H9 (cell line): ENCODE results near the gene SYNGAP1. TPM values are rescaled to one million over a fixed set of nuclear protein-coding genes. Genes with fewer than 3 reads are reported as not detected.
A peak's percentile ranks its signal among the peaks of the same experiment; 100 is the strongest.

Source experiments
- DNase-seq: peaks from one replicate; pipeline ENCODE4 v3.0.0-alpha.2; 2017
- H2AFZ ChIP-seq: one replicate; pipeline ENCODE4 v1.6.1; 2013; ENCODE audit warnings: mild to moderate bottlenecking, low read length, control low read depth, moderate library complexity
- H2AK5ac ChIP-seq: 2 replicates; pipeline ENCODE4 v1.6.1; 2013; ENCODE audit warnings: low read length, control low read depth, mixed read lengths; ENCODE audit not compliant: insufficient read length
- H2BK120ac ChIP-seq: one replicate; pipeline ENCODE4 v1.6.1; 2013; ENCODE audit warnings: low read depth, mild to moderate bottlenecking, low read length, control low read depth, inconsistent platforms; ENCODE audit not compliant: poor library complexity, severe bottlenecking
- H2BK12ac ChIP-seq: 2 replicates; pipeline ENCODE4 v1.6.1; 2013; ENCODE audit warnings: low read length, control low read depth, mixed read lengths, low read depth; ENCODE audit not compliant: insufficient read length
- H2BK15ac ChIP-seq: 2 replicates; pipeline ENCODE4 v1.6.1; 2013; ENCODE audit warnings: low read depth, low read length, control low read depth
- H2BK20ac ChIP-seq: one replicate; pipeline ENCODE4 v1.6.1; 2013; ENCODE audit warnings: low read depth, mild to moderate bottlenecking, low read length, control low read depth, inconsistent platforms; ENCODE audit not compliant: poor library complexity, severe bottlenecking
- H2BK5ac ChIP-seq: 2 replicates; pipeline ENCODE4 v1.6.1; 2013; ENCODE audit warnings: low read length, control low read depth, mixed read lengths; ENCODE audit not compliant: insufficient read length
- H3K14ac ChIP-seq: 2 replicates; pipeline ENCODE4 v1.6.1; 2013; ENCODE audit warnings: low read length, control low read depth; ENCODE audit not compliant: insufficient read depth
- H3K18ac ChIP-seq: 2 replicates; pipeline ENCODE4 v1.6.1; 2013; ENCODE audit warnings: low read depth, mild to moderate bottlenecking, mixed read lengths, low read length, control low read depth; ENCODE audit not compliant: insufficient read length
- H3K23ac ChIP-seq: 2 replicates; pipeline ENCODE4 v1.6.1; 2013; ENCODE audit warnings: low read length, control low read depth, mixed read lengths, low read depth; ENCODE audit not compliant: insufficient read length
- H3K23me2 ChIP-seq: 2 replicates; pipeline ENCODE4 v1.6.1; 2013; ENCODE audit warnings: low read depth, mild to moderate bottlenecking, mixed read lengths, low read length, control low read depth; ENCODE audit not compliant: insufficient read length, poor library complexity, severe bottlenecking
- H3K27ac ChIP-seq: 2 replicates; pipeline ENCODE4 v1.5.1; 2013; ENCODE audit warnings: low read length, control low read depth, mixed read lengths, low read depth; ENCODE audit not compliant: insufficient read length
- H3K27me3 ChIP-seq: 2 replicates; pipeline ENCODE4 v1.6.1; 2013; ENCODE audit warnings: low read length, control low read depth, inconsistent platforms; ENCODE audit not compliant: insufficient read depth
- H3K4ac ChIP-seq: 2 replicates; pipeline ENCODE4 v1.6.1; 2013; ENCODE audit warnings: low read depth, mild to moderate bottlenecking, control low read depth, inconsistent platforms, low read length, moderate library complexity
- H3K4me1 ChIP-seq: 2 replicates; pipeline ENCODE4 v1.6.1; 2013; ENCODE audit warnings: low read length, control low read depth, inconsistent platforms; ENCODE audit not compliant: insufficient read depth
- H3K4me2 ChIP-seq: 2 replicates; pipeline ENCODE4 v1.6.1; 2013; ENCODE audit warnings: low read length, control low read depth, mixed read lengths; ENCODE audit not compliant: insufficient read length, insufficient read depth
- H3K56ac ChIP-seq: 2 replicates; pipeline ENCODE4 v1.6.1; 2013; ENCODE audit warnings: low read depth, mild to moderate bottlenecking, mixed read lengths, low read length, control low read depth; ENCODE audit not compliant: insufficient read length
- H3K79me1 ChIP-seq: 2 replicates; pipeline ENCODE4 v1.6.1; 2013; ENCODE audit warnings: low read depth, mild to moderate bottlenecking, moderate library complexity, low read length, control low read depth, inconsistent platforms; ENCODE audit not compliant: insufficient read depth, poor library complexity, severe bottlenecking
- H3K79me2 ChIP-seq: 2 replicates; pipeline ENCODE4 v1.6.1; 2013; ENCODE audit warnings: low read length, control low read depth, inconsistent platforms; ENCODE audit not compliant: insufficient read depth
- H3K9ac ChIP-seq: 2 replicates; pipeline ENCODE4 v1.6.1; 2013; ENCODE audit warnings: low read length, control low read depth, mixed read lengths; ENCODE audit not compliant: insufficient read length; ENCODE audit errors: extremely low read depth
- H3K9me3 ChIP-seq: one replicate; pipeline ENCODE4 v1.6.1; 2013; ENCODE audit warnings: low read depth, low read length, inconsistent platforms; ENCODE audit not compliant: control insufficient read depth
- H3T11ph ChIP-seq: one replicate; pipeline ENCODE4 v1.6.1; 2013; ENCODE audit warnings: mild to moderate bottlenecking, low read length, control low read depth, inconsistent platforms
- H4K20me1 ChIP-seq: one replicate; pipeline ENCODE4 v1.6.1; 2013; ENCODE audit not compliant: control insufficient read depth, insufficient read length, insufficient read depth
- H4K5ac ChIP-seq: 2 replicates; pipeline ENCODE4 v1.6.1; 2013; ENCODE audit warnings: low read depth, mild to moderate bottlenecking, mixed read lengths, low read length, control low read depth; ENCODE audit not compliant: insufficient read length
- H4K8ac ChIP-seq: replicated peaks from 2 replicates; pipeline ENCODE4 v1.6.1; 2013; ENCODE audit warnings: low read length, control low read depth, mixed read lengths, low read depth; ENCODE audit not compliant: insufficient read length
- H4K91ac ChIP-seq: 2 replicates; pipeline ENCODE4 v1.6.1; 2013; ENCODE audit warnings: low read depth, mild to moderate bottlenecking, moderate library complexity, mixed read lengths, low read length, control low read depth; ENCODE audit not compliant: insufficient read length
- H3K27ac Mint-ChIP-seq, 3 experiments: 2 replicates in 2 of 3; 3 replicates in 1 of 3; pipeline ENCODE4 v1.8.0; 2020 to 2021; ENCODE audit warnings: mixed read lengths in 3 of 3, mild to moderate bottlenecking in 1 of 3, moderate library complexity in 1 of 3
- H3K27me3 Mint-ChIP-seq: 2 replicates; pipeline ENCODE4 v1.8.0; 2021; ENCODE audit warnings: low read depth, mild to moderate bottlenecking, moderate library complexity, mixed read lengths
- H3K36me3 Mint-ChIP-seq, 3 experiments: 2 replicates in 2 of 3; 3 replicates in 1 of 3; pipeline ENCODE4 v1.8.0; 2020 to 2021; ENCODE audit warnings: low read depth in 3 of 3, mixed read lengths in 3 of 3; ENCODE audit not compliant: insufficient read depth in 1 of 3
- H3K4me1 Mint-ChIP-seq, 2 experiments: 2 replicates each; pipeline ENCODE4 v1.8.0; 2020; ENCODE audit warnings: mixed read lengths in 2 of 2
- H3K4me3 Mint-ChIP-seq, 2 experiments: 2 replicates in 1 of 2; 3 replicates in 1 of 2; pipeline ENCODE4 v1.8.0; 2020 to 2021; ENCODE audit warnings: mild to moderate bottlenecking in 2 of 2, mixed read lengths in 2 of 2, moderate library complexity in 1 of 2
- H3K9me3 Mint-ChIP-seq, 2 experiments: 2 replicates in 1 of 2; 3 replicates in 1 of 2; pipeline ENCODE4 v1.8.0; 2020; ENCODE audit warnings: mild to moderate bottlenecking in 2 of 2, mixed read lengths in 2 of 2, moderate library complexity in 1 of 2
- WGBS: extraction: QIAGEN DNeasy Blood & Tissue Kit; methylation state at CpG from one replicate; pipeline ENCODE4 v1.1.7; 2013; ENCODE audit warnings: missing lambda C conversion rate, low lambda C conversion rate, mixed read lengths; ENCODE audit not compliant: insufficient read length; ENCODE audit errors: extremely low coverage; 5-methylcytosine and 5-hydroxymethylcytosine counted together
- total RNA-seq: library from RNA; stranded (reverse); gene quantifications from 2 replicates; pipeline ENCODE4 v1.2.1, GENCODE V29; 2021
- TF ChIP-seq, protein P1 (sequence below): fragments of 200-600 bp; sonication (generic); conservative IDR thresholded peaks from 3 replicates; pipeline ENCODE4 v1.8.0; 2021; ENCODE audit warnings: antibody characterized with exemption, mild to moderate bottlenecking

Gene SYNGAP1
- total RNA-seq, 1 experiment from 2014 or later = 121 TPM

DNA sequence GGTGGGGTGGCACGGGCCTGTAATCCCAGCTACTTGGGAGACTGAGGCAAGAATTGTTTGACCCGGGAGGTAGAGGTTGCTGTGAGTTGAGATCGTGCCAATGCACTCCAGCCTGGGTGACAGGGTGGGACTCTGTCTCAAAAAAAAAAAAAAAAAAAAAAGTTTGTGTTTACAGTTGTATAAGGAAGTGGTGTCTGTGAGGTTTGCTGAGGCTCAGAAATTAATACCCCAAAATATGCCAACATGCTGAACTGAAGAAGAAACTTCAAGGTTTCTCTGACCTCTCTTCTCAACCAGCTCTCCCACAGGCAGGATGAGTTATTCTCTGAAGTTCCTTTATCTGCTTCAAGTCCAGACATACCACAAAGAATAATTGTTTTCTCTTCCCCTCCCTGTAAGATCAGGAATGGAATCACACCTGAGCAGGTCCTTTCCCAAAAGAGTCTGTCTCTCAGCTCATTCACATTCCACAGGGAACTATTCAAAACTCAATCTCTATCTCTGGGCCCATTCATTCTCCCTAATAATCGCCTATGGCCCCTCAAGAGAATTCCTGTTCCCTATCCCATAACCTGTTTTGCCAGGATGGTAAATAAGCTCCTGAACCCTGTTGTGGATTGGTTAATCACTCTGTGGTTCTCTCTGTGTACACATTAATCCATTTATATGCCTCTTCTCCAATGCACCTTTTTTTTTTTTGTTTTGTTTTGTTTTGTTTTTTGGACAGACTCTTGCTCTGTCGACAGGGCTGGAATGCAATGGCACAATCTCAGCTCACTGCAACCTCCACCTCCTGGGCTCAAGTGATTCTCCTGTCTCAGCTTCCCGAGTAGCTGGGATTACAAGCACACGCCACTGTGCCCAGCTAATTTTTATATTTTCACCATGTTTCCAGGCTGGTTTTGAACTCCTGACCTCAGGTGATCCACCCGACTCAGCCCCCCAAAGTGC is 45.6 kb upstream of the SYNGAP1 start:
- Histone ChIP-seq H3K4me1 (no peaks in the 10 kb centered on the region; the same call in 1 of the 2 replicates), H3T11ph (no peak overlapping the region), H2BK20ac (no peak overlapping the region), H2BK120ac (no peak overlapping the region), H4K20me1 (no peaks in the 10 kb centered on the region), H3K23me2 (no peaks in the 10 kb centered on the region), H3K27me3 (no peaks in the 10 kb centered on the region), H4K8ac (no peak overlapping the region), H3K79me1 (no peaks in the 10 kb centered on the region), H2BK15ac (no peak overlapping the region), H2BK12ac (no peak overlapping the region), H3K56ac (no peak overlapping the region), H3K9ac (no peak overlapping the region), H2AFZ (no peak overlapping the region), H3K79me2 (no peaks in the 10 kb centered on the region), H2BK5ac (no peak overlapping the region), H3K18ac (no peak overlapping the region), H2AK5ac (no peak overlapping the region), H4K91ac (no peak overlapping the region), H3K27ac (no peak overlapping the region), H3K4me2 (no peak overlapping the region), H3K4ac (no peak overlapping the region), H3K23ac (no peak overlapping the region), H3K14ac (no peak overlapping the region), H4K5ac (no peak overlapping the region), H3K9me3 (no peaks in the 10 kb centered on the region)
- peaks cover 28 to 37% of the 10 kb centered on the region in 2 experiments for H3K4me1 Mint-ChIP-seq
- H3K9me3 Mint-ChIP-seq = no peaks in the 10 kb centered on the region
- TF ChIP-seq, protein P1, sequence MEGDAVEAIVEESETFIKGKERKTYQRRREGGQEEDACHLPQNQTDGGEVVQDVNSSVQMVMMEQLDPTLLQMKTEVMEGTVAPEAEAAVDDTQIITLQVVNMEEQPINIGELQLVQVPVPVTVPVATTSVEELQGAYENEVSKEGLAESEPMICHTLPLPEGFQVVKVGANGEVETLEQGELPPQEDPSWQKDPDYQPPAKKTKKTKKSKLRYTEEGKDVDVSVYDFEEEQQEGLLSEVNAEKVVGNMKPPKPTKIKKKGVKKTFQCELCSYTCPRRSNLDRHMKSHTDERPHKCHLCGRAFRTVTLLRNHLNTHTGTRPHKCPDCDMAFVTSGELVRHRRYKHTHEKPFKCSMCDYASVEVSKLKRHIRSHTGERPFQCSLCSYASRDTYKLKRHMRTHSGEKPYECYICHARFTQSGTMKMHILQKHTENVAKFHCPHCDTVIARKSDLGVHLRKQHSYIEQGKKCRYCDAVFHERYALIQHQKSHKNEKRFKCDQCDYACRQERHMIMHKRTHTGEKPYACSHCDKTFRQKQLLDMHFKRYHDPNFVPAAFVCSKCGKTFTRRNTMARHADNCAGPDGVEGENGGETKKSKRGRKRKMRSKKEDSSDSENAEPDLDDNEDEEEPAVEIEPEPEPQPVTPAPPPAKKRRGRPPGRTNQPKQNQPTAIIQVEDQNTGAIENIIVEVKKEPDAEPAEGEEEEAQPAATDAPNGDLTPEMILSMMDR = no peak
- no peak overlapping the region for H3K4me3 Mint-ChIP-seq
- H3K27ac Mint-ChIP-seq = peak overlapping the region in 1 of 3 experiments; percentile 88; a peak in 3 of 7 replicates
- no peaks in the 10 kb centered on the region for H3K36me3 Mint-ChIP-seq
- no CpG with 5 or more reads among the region's 8 CpGs for WGBS
- no peak for DNase-seq
- no peaks in the 10 kb centered on the region for H3K27me3 Mint-ChIP-seq
